GM19438 (cell line): ENCODE results near the gene BAX.

ENCODE experiments used
- ATAC-seq: cut with Tn5 transposase; IDR thresholded peaks from one replicate; pipeline ENCODE4 v1.9.1; 2021; ENCODE audit warnings: low read depth; ENCODE audit not compliant: unreplicated experiment

BAX gene

DNA sequence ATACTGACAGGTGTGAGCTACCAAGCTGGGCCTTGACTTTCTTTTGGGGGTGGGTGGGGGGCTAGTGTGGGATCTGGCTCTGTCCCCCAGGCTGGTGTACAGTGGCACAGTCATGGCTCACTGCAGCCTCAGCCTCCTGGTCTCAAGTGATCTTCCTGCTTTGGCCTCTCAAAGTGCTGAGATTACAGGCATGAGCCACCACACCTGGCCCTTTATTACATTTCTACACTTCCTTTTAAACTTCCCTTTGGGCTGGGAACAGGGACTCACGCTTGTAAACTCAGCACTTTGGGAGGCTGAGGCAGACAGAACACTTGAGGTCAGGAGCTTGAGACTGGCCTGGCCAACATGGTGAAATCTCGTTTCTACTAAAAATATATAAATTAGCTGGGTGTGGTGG, 22.4 kb downstream of the BAX start:
- no peak for ATAC-seq

DNA sequence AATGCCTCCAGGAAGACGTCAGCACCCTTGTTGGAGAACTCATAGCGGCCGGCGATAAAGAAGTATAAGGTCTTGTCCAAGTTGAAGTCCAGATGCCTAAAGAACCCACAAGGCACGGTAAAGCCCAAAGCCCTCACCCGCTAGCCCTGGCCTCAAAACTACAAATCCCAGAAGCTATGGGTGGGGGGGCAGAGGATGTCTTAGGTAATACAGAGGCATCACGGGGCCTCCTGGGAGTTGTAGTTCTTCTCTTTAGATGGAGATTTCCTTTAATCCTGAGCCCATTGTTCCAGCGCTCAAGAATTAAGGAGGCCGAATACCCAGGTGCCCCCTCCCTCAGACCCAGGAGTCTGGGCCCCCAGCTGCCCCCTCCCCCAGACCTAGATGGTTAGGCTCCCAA, 27.6 kb downstream of the BAX start:
- no peak for ATAC-seq

DNA sequence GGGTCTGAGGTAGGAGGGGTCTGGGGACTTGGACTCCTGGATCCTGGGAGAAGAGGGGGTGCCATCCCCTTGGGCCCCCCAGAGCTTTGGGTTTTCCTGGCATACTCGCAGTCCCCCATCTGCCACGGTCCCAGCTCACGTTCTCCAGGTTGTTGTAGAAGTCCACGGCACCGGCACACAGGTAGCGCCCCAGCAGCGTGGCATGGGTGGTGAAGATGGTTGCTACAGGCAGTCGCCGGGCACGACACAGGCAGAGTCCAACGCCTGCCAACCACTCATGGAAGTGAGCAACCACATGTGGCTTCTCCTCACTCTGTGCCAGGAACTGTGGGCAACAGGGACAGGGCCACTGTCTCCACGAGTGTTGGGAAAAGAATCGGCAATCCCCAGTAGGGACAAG, 31.0 kb downstream of the BAX start:
- ATAC-seq, result no peak

- ATAC-seq, result no peak
Measured at GRCh38 chr19:48986211-48986610, 31.5 kb downstream of the BAX start.

- ATAC-seq, result no peak
Measured at GRCh38 chr19:48987323-48987722, 32.6 kb downstream of the BAX start.

- no peak for ATAC-seq
Measured at GRCh38 chr19:48988286-48988685, 33.6 kb downstream of the BAX start.

GRCh38 chr19:48988860-48989259, 34.2 kb downstream of the BAX start:
- ATAC-seq, result no peak

- no peak for ATAC-seq
Measured at GRCh38 chr19:48989701-48990291, 35.1 kb downstream of the BAX start.

DNA sequence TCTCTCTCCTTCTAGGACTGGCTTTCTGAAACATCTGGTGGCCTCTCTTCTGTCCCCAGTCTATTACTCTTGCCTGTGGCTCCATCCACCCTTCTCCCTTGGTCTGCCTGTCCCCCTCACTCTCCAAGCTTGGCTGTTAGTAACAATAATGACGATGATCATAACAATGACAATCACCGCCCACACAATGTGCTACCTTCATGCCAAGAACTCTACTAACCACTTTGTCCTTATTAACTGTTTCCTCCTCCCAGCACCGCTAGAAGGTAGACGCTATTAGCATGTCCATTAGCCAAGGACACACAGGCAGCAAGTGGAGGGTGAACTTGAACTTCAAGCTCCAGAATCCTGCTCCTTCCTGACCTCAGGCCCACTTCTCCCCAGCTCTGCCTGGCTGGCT, 35.7 kb downstream of the BAX start:
- ATAC-seq, result no peak

GRCh38 chr19:48991011-48991609, 36.4 kb downstream of the BAX start:
- ATAC-seq, result no peak

DNA sequence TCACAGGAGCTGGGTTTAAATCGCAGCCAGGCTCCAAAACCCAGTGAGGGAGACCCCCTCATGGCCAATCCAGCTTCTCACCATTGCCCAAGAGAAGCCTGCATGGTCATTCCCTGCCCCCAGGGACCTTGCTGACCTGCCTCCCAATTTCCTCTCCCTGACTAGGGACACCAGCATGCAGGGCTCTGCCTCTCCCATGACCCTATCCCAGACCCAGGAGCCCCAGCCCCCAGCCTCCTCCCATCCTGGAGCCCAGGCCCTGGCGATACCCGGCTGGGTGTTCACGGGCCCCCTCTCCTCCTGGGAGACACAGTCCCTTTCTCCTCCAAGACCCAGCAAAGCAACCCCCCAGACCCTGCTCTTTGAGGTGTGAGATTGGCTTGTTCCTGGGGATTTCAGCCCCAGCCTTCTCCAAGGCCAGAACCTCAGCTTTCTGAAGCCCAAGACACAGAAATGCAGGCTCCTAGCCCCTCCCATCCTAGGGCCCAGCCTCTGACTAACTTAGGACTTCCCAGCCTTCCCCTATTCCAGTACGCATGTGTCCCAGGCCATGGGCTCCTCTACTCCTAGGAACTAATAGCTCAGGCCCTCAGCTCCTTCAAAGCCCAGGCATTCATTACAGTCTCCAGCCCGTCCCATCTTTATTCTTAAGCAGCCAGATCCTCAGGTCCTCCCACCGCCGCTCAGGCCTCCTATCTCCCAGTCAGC, 37.4 kb downstream of the BAX start:
- no peak for ATAC-seq

- ATAC-seq, result no peak
Measured at GRCh38 chr19:48992581-48993174, 38.0 kb downstream of the BAX start.

GRCh38 chr19:48993175-48994034, 38.7 kb downstream of the BAX start, which contains the start of the genes GYS1 and RUVBL2:
GYS1 (minus strand) TSS chr19:48993309; CDS start chr19:48993112, 197 bp downstream.
RUVBL2 (plus strand) TSS chr19:48993887; CDS start chr19:48993912, 25 bp downstream.
- ATAC-seq, result peak; percentile 91

DNA sequence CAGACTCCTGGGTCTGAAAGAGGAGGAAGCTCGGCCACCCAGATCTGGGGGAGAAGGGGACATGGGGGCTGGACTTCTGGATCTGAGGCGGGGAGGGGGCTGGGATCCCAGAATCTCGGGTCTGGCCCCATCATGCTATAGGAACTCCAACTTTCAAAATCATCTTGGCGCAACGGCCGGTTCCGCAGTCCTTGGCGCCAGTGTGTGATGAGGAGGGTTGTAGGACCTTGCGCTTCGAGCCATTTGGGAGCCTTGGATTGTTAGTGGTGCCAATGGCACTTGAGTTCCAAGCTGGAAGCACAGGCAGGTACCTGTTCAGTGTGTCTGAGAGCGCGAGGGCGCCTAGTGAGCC, 39.3 kb downstream of the BAX start:
- no peak for ATAC-seq

DNA sequence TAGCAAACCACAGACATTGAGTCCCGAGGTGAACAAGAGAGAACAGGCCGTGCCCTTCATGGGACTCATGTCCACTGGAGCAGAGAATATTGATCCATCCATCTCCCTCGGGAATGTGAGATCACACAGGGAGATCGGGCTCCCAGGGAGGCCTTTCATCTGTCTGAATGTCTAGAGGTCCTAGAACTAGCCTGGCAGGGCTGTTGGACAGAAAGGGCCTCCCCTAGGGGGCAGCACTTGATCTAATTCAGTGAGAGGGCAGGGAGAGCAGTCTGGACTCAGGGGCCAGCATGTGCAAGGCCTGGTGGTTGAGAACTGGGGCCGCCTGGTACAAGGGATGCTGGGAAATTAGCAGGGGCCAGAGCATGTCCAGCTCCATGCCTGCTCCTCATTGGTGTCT, 43.3 kb downstream of the BAX start:
- ATAC-seq, result no peak

- ATAC-seq, result no peak
Measured at GRCh38 chr19:48999481-49000325, 45.0 kb downstream of the BAX start.

GRCh38 chr19:49004133-49004532, 49.5 kb downstream of the BAX start:
- ATAC-seq, result no peak

DNA sequence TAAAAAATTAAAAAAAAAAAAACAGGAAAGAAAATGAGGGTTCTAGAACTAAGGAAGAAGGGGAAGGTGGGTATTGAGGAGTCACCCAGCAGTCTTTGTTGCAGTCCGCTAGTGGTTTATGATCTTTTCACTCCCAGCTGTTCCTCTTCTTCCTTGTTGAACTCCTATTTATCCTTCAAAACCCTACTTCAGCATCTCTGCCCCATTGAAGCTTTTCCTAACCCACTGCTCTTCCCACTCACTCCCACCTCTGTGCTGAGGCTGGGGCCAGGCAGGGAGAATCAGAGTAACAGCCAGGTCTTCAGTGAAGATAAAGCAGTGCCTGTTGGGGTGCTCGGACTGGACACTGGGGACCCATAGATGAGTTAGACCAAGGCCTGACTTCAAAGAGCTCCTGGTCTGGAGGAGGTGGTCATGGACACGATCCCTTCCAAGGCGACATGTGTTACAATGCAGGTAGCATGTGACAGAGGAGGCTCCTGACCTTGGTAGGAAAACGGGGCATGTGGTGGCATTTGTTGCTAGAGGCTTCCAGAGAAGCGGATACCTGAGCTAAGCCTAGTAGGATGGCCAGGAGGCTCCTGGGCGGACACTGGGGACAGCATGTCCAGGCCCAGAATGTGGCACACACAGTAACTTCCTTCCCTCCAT, 50.4 kb downstream of the BAX start:
- no peak for ATAC-seq

GRCh38 chr19:49006905-49007304, 52.2 kb downstream of the BAX start:
- no peak for ATAC-seq
